SKM-1 treated with dmso at 0.1 percent for 144 hours (cell line): ENCODE measurements around the gene NR2E1.

Experiments
- DNase-seq: peaks from one replicate; lab custom pipeline; 2025; ENCODE audit not compliant: unreplicated experiment; lab: John Stamatoyannopoulos, UW

NR2E1 gene

GRCh38 chr6:108171291-108171917 lies 5.6 kb downstream of the NR2E1 start:
- no peak for DNase-seq

DNA sequence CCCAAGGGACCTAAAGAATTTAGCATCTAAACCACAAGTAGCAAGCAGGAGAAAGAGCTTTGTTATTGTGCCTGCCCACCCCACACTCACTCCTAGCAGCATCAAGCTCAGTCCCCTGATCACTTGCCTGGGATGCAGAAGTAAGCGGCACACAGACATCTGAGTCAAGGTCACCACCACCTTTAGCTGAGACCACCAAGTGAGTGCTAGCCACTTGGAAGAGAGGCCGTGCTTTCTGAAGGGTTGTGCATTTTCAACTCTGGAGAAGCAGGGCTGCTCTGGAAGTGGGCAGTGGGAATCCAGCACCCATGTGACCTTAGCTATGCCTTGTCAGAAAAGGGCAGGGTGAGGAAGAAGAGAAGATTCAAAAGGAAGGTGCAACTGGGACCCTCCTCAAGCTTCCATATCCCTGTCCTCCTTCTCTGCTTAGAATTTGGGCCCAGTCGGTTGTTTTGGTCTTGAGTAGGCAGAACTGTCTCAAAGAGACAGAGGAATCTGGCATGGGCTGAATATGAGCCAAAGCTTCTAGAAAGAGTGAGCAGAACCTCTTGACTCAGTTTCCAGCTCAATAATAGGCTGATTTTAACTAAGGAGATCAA lies 6.2 kb downstream of the NR2E1 start:
- no peak for DNase-seq

- DNase-seq, result no peak
Measured at GRCh38 chr6:108174371-108175175, 8.8 kb downstream of the NR2E1 start.

DNA sequence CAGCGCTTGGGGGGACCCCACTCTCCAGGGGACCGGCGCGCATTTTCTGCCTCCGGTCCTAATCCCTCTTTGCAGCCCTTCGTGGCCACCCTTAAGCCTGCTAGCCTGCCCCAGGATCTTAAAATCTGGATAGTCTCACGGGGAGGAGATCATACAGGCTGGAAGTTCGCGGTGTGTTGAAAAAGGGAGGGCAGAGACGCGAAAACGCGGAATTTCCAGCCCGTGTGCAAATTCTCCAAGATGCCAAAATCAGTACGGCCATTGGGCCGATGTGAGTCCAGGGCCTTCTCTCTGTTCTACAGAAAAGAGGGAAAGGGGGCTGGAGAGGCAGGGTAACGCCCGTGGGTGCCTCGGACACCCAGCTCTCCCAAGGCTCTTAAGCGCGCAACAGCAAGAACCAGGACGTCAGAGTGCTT lies 9.4 kb downstream of the NR2E1 start:
- no peak for DNase-seq

- DNase-seq, result no peak
Measured at GRCh38 chr6:108175592-108176279, 9.9 kb downstream of the NR2E1 start.

DNA sequence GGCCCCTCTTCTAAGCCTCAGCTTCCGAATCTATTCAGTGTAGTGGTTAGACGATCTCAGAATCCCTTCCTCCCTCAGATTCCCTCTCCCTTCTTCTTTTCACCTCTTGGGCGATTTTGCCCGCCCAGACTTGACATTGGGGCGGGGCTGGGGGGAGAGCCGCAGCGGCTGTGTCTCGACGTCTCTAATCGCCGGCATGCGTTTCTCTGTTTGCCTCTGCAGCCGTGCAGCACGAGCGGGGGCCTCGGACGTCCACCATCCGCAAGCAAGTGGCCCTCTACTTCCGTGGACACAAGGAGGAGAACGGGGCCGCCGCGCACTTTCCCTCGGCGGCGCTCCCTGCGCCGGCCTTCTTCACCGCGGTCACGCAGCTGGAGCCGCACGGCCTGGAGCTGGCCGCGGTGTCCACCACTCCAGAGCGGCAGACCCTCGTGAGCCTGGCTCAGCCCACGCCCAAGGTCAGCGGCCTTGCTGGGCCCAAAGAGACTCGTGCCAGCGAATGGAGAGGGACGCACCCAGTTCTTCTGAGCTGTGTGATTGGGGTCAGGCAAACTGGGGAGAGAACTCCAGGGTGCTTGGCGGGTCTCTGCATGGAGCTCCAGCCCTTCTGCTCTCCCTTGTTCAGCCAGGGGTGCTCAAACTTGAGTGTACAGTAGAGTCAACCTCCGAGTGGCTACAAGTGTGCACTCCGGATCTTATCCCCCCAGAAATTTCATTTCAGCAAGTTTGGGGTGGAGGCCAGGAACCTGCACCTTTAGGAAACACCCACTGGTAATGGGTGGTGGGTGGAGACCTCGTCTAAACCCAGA lies 10.7 kb downstream of the NR2E1 start:
- DNase-seq, result no peak

DNA sequence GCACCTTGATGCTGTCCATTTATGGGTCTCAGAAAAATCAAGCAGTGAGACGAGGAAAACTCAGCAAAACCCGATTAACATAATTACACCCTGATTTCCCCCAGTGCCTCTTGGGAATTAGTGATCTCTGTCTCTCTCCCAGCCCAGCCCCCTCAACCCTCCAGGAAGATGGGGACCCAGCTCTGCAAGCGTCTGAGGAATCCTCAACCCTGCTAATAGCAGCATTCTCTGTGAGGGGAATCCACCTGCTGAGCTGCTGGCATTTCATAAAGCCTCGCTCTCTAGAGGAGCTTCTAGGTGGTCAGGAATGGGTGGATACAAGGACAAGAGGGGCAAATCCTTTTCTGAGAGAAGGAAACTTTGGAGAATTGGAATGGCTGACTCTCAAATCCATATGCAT lies 13.9 kb downstream of the NR2E1 start:
- no peak for DNase-seq

- DNase-seq, result no peak
Measured at GRCh38 chr6:108180266-108180665, 14.4 kb downstream of the NR2E1 start.

DNA sequence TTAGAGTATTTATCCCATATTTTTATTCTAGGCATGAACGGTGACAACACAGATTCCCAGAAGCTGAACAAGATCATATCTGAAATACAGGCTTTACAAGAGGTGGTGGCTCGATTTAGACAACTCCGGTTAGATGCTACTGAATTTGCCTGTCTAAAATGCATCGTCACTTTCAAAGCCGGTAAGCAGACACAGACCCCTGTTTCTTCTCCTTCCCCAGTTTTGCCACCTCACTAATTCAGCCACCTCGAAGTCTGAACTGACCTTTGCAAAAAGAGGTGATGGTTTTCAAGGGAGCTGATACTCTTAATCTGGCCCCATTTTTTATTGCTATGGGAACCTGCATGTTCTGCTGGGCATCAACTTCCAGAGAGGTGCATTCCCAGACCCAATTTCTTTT lies 15.0 kb downstream of the NR2E1 start:
- no peak for DNase-seq

DNA sequence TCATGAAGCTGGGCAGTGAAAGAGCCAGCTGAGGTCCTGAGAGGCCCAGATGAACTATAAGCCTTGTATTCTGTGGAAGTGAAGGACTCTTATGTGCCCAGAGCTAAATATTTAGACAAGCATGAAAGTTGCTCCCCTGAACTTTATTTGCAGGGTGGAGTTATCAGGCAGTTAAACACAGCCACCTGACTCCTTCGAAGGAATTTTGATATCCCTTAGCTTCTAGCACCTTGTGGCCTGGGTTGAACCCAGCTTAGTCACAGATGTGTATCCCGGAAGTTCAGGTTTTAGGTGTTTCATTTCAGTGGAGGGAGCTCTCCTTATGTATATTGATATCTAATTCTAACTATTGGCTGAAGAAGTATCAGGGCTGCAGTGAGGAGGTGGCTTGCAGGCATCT lies 20.4 kb downstream of the NR2E1 start:
- DNase-seq, result no peak

DNA sequence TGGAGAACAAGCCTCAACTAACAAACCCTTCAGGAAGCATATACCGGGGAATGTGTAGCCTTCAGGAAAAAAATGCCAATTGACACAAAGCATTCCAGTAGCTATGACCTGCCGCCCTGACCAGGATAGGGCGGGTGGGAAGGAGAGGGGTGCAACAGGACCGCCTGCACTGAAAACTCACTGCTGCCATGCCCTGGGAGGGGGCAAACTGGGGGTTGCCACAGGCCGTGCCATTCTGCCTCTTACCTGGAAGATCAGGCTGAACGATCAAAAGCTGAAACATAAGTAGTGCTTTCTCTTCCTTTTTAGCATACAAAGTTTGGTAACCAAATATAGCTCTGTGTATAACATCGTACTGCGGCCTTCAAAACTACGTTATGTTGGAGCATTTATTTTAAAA lies 21.7 kb downstream of the NR2E1 start:
- no peak for DNase-seq

DNA sequence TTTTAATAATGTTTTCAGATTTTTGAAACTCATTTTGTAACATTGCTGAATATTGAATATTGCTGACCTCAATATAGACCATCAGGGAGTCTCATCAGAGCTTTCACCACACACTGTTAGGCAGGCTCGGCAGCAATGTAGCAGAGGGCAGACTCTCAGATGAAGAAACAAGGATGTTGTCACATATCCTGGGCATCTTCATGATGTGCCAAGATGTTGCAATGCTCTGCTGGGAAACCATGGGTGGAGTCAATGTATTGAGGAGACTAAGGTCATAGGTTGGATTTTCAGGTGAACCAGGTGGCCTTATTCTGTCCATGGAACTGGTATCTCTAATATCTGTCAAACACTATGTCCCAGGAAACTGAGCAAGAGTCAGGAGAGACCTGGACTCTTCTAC lies 27.3 kb downstream of the NR2E1 start:
- DNase-seq, result no peak

- DNase-seq, result no peak
Measured at GRCh38 chr6:108193835-108194234, 28.0 kb downstream of the NR2E1 start.

DNA sequence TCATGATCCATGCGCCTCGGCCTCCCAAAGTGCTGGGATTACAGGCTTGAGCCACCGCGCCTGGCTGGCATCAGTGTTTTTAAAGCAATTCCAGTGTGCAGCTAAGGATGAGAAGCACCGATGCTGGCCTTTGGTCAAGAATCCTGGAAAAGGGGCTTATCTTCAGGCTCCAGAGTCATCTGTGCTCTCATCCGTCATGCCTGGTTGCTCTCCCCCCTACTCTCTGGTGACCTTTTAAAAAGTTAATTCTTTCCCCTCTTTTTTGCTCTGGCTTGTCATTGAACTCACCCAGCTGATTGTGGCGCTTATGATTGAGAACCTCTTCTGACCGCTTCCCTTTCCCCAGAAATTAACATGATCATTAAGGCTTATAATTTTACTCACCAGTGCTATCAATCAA lies 28.7 kb downstream of the NR2E1 start:
- no peak for DNase-seq

- no peak for DNase-seq
Measured at GRCh38 chr6:108195209-108195608, 29.4 kb downstream of the NR2E1 start.

GRCh38 chr6:108198761-108199498 lies 33.1 kb downstream of the NR2E1 start:
- no peak for DNase-seq

- DNase-seq, result no peak
Measured at GRCh38 chr6:108200186-108200585, 34.4 kb downstream of the NR2E1 start.

DNA sequence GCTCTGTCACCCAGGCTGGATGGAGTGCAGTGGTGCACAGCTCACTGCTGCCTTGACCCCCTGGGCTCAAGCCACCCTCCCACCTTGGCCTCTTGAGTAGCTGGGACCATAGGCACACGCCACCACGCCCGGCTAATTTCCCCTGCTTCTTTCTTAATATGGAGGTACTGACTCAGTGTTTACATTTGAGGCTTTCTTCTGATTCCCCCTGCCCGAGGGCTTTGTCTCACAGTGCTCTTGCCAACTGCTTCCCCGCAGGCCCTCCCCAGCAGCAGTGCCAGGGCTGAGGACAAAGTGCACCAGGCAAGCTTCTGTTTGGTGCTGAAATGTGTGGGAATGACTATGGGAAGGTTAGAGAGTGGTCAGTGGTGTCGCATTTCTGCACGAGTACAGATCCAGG lies 34.8 kb downstream of the NR2E1 start:
- no peak for DNase-seq

- no peak for DNase-seq
Measured at GRCh38 chr6:108203189-108204112, 37.6 kb downstream of the NR2E1 start.
